GM12864 (cell line): Measurements from ENCODE around the gene CACNA2D3.

ENCODE experiments used
- DNase-seq: peaks from one replicate; pipeline ENCODE4 v3.0.0-alpha.2; 2011; ENCODE audit warnings: low read depth
- H3K4me3 ChIP-seq: 2 replicates; pipeline ENCODE4 v1.5.1; 2011; ENCODE audit warnings: mild to moderate bottlenecking, low read depth, low read length, control low read depth
- CTCF ChIP-seq: IDR thresholded peaks from 2 replicates; pipeline ENCODE4 v1.5.1; 2011; ENCODE audit warnings: low read depth, mild to moderate bottlenecking, moderate library complexity, low read length, control low read depth, inconsistent platforms; ENCODE audit errors: missing control alignments

Gene CACNA2D3

GRCh38 chr3:54756330-54756731, 634.0 kb downstream of the CACNA2D3 start:
- no peak for DNase-seq
- no peak for TF ChIP-seq CTCF

GRCh38 chr3:54758461-54758860, 636.1 kb downstream of the CACNA2D3 start:
- no peak overlapping the region for H3K4me3 ChIP-seq
- no peak for DNase-seq
- no peak for TF ChIP-seq CTCF

More at GRCh38 chr3:54756330-54756731, 634.0 kb downstream of the CACNA2D3 start:
- no peak overlapping the region for H3K4me3 ChIP-seq

- H3K4me3 ChIP-seq = no peak overlapping the region
- DNase-seq = no peak
- no peak for TF ChIP-seq CTCF
These were observed 636.8 kb downstream of the CACNA2D3 start for GRCh38 chr3:54759166-54759565.

GRCh38 chr3:54760201-54760600, 637.8 kb downstream of the CACNA2D3 start:
- no peak for DNase-seq
- no peak for TF ChIP-seq CTCF
- no peak overlapping the region for H3K4me3 ChIP-seq

GRCh38 chr3:54761637-54762036, 639.3 kb downstream of the CACNA2D3 start:
- TF ChIP-seq CTCF = no peak
- H3K4me3 ChIP-seq = no peak overlapping the region

GRCh38 chr3:54764911-54765310, 642.6 kb downstream of the CACNA2D3 start:
- TF ChIP-seq CTCF = no peak
- DNase-seq = no peak
- H3K4me3 ChIP-seq = no peak overlapping the region

More at GRCh38 chr3:54761637-54762036, 639.3 kb downstream of the CACNA2D3 start:
- DNase-seq = no peak

GRCh38 chr3:54771050-54771449, 648.7 kb downstream of the CACNA2D3 start:
- DNase-seq = no peak
- no peak for TF ChIP-seq CTCF

More at GRCh38 chr3:54771050-54771449, 648.7 kb downstream of the CACNA2D3 start:
- no peak overlapping the region for H3K4me3 ChIP-seq
